Astrocyte (in vitro differentiated cells and primary cell): ENCODE measurements around the gene LMBRD1.

Source experiments
- CTCF ChIP-seq: IDR thresholded peaks from 2 replicates; pipeline ENCODE4 v1.5.1; 2011; ENCODE audit warnings: low read depth, mild to moderate bottlenecking, inconsistent platforms, low read length, moderate library complexity; ENCODE audit not compliant: insufficient read depth
- EZH2 ChIP-seq: IDR thresholded peaks from 2 replicates; pipeline ENCODE4 v1.6.1; 2012; ENCODE audit warnings: mild to moderate bottlenecking, low read length, inconsistent platforms; ENCODE audit not compliant: insufficient read depth

GRCh38 chr6:69643688-69644087 is 153.1 kb downstream of the LMBRD1 start:
- TF ChIP-seq CTCF (no peak), EZH2 (no peak)
